H1 (cell line): ENCODE data around the gene DCAF17. TPM values are rescaled to one million over a fixed set of nuclear protein-coding genes. Genes with fewer than 3 reads are reported as not detected.
"Not testable (repeated sequence)": the region's sequence is repeated elsewhere in the genome, so short reads cannot be mapped to it uniquely, and the experiment has no call there.

ENCODE experiments used
- CTCF ChIA-PET: fragments of 300-600 bp; sonication (Branson Sonifier 250); formaldehyde crosslinking; loops from one replicate; lab custom pipeline; 2021; ENCODE audit not compliant: partially characterized antibody; lab: Charles Lee
- POLR2A ChIA-PET: fragments of 300-600 bp; sonication (Branson Sonifier 250); formaldehyde crosslinking; loops from one replicate; lab custom pipeline; 2021; ENCODE audit warnings: inconsistent platforms; ENCODE audit not compliant: partially characterized antibody; lab: Charles Lee
- DNase-seq, 2 experiments: peaks; one replicate each; pipeline versions ENCODE4 v3.0.0 to v3.0.0-alpha.2; 2010 to 2022; ENCODE audit warnings: low spot score in 2 of 2, low read depth in 1 of 2, mixed read lengths in 1 of 2
- FAIRE-seq: peaks from 2 replicates; lab custom pipeline; 2011; peaks lifted over from hg19 to GRCh38; lab: Jason Lieb, UNC
- H2AFZ ChIP-seq: 2 replicates; pipeline ENCODE4 v1.8.1; 2012; ENCODE audit warnings: low read length, inconsistent platforms
- H2AK5ac ChIP-seq: 2 replicates; pipeline ENCODE4 v1.6.1; 2013; ENCODE audit warnings: low read depth, low read length
- H2BK120ac ChIP-seq: replicated peaks from 2 replicates; pipeline ENCODE3; 2013; ENCODE audit warnings: low read depth, low read length, inconsistent platforms
- H2BK12ac ChIP-seq: 2 replicates; pipeline ENCODE4 v1.6.1; 2013; ENCODE audit warnings: low read depth, low read length
- H2BK15ac ChIP-seq: 2 replicates; pipeline ENCODE4 v1.6.1; 2013; ENCODE audit warnings: low read length
- H2BK20ac ChIP-seq: 2 replicates; pipeline ENCODE4 v1.6.1; 2013; ENCODE audit warnings: low read length
- H2BK5ac ChIP-seq: 2 replicates; pipeline ENCODE4 v1.6.1; 2013; ENCODE audit warnings: low read depth, low read length
- H3K14ac ChIP-seq: 2 replicates; pipeline ENCODE4 v1.6.1; 2013; ENCODE audit warnings: inconsistent platforms; ENCODE audit not compliant: insufficient read length
- H3K18ac ChIP-seq: 2 replicates; pipeline ENCODE4 v1.6.1; 2013; ENCODE audit warnings: low read length; ENCODE audit errors: extremely low read depth
- H3K23ac ChIP-seq: 2 replicates; pipeline ENCODE4 v1.6.1; 2013; ENCODE audit warnings: inconsistent platforms; ENCODE audit not compliant: insufficient read length
- H3K23me2 ChIP-seq: 2 replicates; pipeline ENCODE4 v1.6.1; 2013; ENCODE audit warnings: low read depth, low read length
- H3K27ac ChIP-seq: 2 replicates; pipeline ENCODE4 v1.6.1; 2011; ENCODE audit warnings: low read depth, low read length, inconsistent platforms
- H3K27me3 ChIP-seq, 4 experiments: replicated peaks in 1 of 4; 1 replicate in 1 of 4; 2 replicates in 3 of 4; pipeline versions ENCODE4 v1.6.1 to v1.8.1; 2011 to 2013; ENCODE audit warnings: low read length in 3 of 4, mild to moderate bottlenecking in 3 of 4, inconsistent platforms in 2 of 4, mixed read lengths in 2 of 4, moderate library complexity in 1 of 4; ENCODE audit not compliant: control insufficient read depth in 3 of 4, insufficient read depth in 3 of 4; ENCODE audit errors: extremely low read depth in 1 of 4
- H3K36me3 ChIP-seq, 4 experiments: 2 replicates each; pipeline versions ENCODE4 v1.6.1 to v1.8.1; 2011 to 2013; ENCODE audit warnings: mild to moderate bottlenecking in 4 of 4, low read length in 3 of 4, moderate library complexity in 2 of 4, control low read depth in 1 of 4, inconsistent platforms in 1 of 4; ENCODE audit not compliant: insufficient read depth in 4 of 4, control insufficient read depth in 2 of 4
- H3K4ac ChIP-seq: replicated peaks from 2 replicates; pipeline ENCODE3; 2013; ENCODE audit warnings: low read length, low read depth, mixed read lengths, inconsistent platforms; ENCODE audit not compliant: insufficient read length
- H3K4me1 ChIP-seq, 4 experiments: replicated peaks in 1 of 4; 1 replicate in 1 of 4; 2 replicates in 3 of 4; pipeline versions ENCODE4 v1.6.1 to v1.8.1; 2011 to 2013; ENCODE audit warnings: low read length in 3 of 4, inconsistent platforms in 2 of 4, mixed read lengths in 1 of 4; ENCODE audit not compliant: insufficient read depth in 4 of 4, control insufficient read depth in 3 of 4
- H3K4me2 ChIP-seq, 2 experiments: 2 replicates each; pipeline versions ENCODE4 v1.6.1 to v1.8.1; 2011 to 2013; ENCODE audit warnings: low read depth in 2 of 2, low read length in 2 of 2, control low read depth in 1 of 2, inconsistent platforms in 1 of 2, mild to moderate bottlenecking in 1 of 2; ENCODE audit not compliant: insufficient read depth in 1 of 2
- H3K4me3 ChIP-seq, 4 experiments: fragments of 200-600, 300-600 bp in 1 of 4; sonication (generic), shearing (Covaris generic), sonication (Bioruptor Twin) in 1 of 4; 2 replicates each; pipeline versions ENCODE4 v1.5.1 to v1.8.1; 2011 to 2016; ENCODE audit warnings: low read length in 4 of 4, low read depth in 3 of 4, control low read depth in 2 of 4, inconsistent platforms in 2 of 4, mild to moderate bottlenecking in 2 of 4, mixed read lengths in 1 of 4, moderate library complexity in 1 of 4; ENCODE audit not compliant: insufficient read depth in 2 of 4; ENCODE audit errors: extremely low read depth in 1 of 4
- H3K56ac ChIP-seq: replicated peaks from 2 replicates; pipeline ENCODE3; 2013; ENCODE audit warnings: low read depth, mild to moderate bottlenecking, mixed read lengths, low read length, inconsistent platforms; ENCODE audit not compliant: insufficient read length
- H3K79me1 ChIP-seq: 2 replicates; pipeline ENCODE4 v1.6.1; 2013; ENCODE audit warnings: low read depth, low read length, control low read depth
- H3K79me2 ChIP-seq, 2 experiments: 2 replicates each; pipeline versions ENCODE4 v1.6.1 to v1.8.1; 2012 to 2013; ENCODE audit warnings: low read length in 2 of 2, mild to moderate bottlenecking in 2 of 2, inconsistent platforms in 1 of 2; ENCODE audit not compliant: insufficient read depth in 2 of 2, control insufficient read depth in 1 of 2
- H3K9ac ChIP-seq, 4 experiments: replicated peaks in 1 of 4; 1 replicate in 1 of 4; 2 replicates in 3 of 4; pipeline versions ENCODE4 v1.6.1 to v1.8.1; 2011 to 2013; ENCODE audit warnings: low read depth in 3 of 4, low read length in 3 of 4, control low read depth in 2 of 4, mild to moderate bottlenecking in 2 of 4, moderate library complexity in 2 of 4, inconsistent platforms in 1 of 4; ENCODE audit errors: extremely low read depth in 1 of 4
- H3K9me3 ChIP-seq, 2 experiments: 2 replicates each; pipeline versions ENCODE4 v1.6.1 to v1.8.1; 2012 to 2013; ENCODE audit warnings: mild to moderate bottlenecking in 2 of 2, moderate library complexity in 2 of 2, control low read depth in 1 of 2, inconsistent platforms in 1 of 2, low read depth in 1 of 2, low read length in 1 of 2, mixed read lengths in 1 of 2; ENCODE audit not compliant: insufficient read depth in 2 of 2
- H4K20me1 ChIP-seq, 2 experiments: replicated peaks in 1 of 2; 2 replicates each; pipeline versions ENCODE3 to v1.8.1; 2011 to 2013; ENCODE audit warnings: inconsistent platforms in 2 of 2, low read length in 2 of 2, mild to moderate bottlenecking in 1 of 2; ENCODE audit not compliant: insufficient read depth in 2 of 2, control insufficient read depth in 1 of 2
- H4K5ac ChIP-seq: 2 replicates; pipeline ENCODE4 v1.6.1; 2013; ENCODE audit warnings: low read length, low read depth, mixed read lengths, inconsistent platforms; ENCODE audit not compliant: insufficient read length
- H4K8ac ChIP-seq: 2 replicates; pipeline ENCODE4 v1.8.0; 2013; ENCODE audit warnings: mild to moderate bottlenecking, moderate library complexity, low read length, inconsistent platforms; ENCODE audit not compliant: insufficient read depth; ENCODE audit errors: extremely low read depth
- H4K91ac ChIP-seq: replicated peaks from 2 replicates; pipeline ENCODE3; 2013; ENCODE audit warnings: low read length, mixed read lengths, inconsistent platforms; ENCODE audit not compliant: insufficient read length
- WGBS, 2 experiments: shearing (Covaris generic) in 1 of 2; methylation state at CpG; one replicate each; pipeline versions ENCODE4 v1.1.6 to v1.1.7; 2013 to 2015; ENCODE audit warnings: low lambda C conversion rate in 2 of 2, mixed read lengths in 2 of 2, inconsistent platforms in 1 of 2, low coverage in 1 of 2, missing lambda C conversion rate in 1 of 2; ENCODE audit not compliant: insufficient replicate concordance in 2 of 2, insufficient coverage in 1 of 2, insufficient read length in 1 of 2; ENCODE audit errors: extremely low coverage in 1 of 2, missing lambda C conversion rate in 1 of 2; 5-methylcytosine and 5-hydroxymethylcytosine counted together
- polyA plus RNA-seq, 7 experiments: library from polyadenylated mRNA; depleted of rRNA in 3 of 7; stranded (reverse) in 5 of 7; unstranded in 2 of 7; fragments of >200 nt in 5 of 7; fragments of 200-250 nt in 2 of 7; gene quantifications; 1 replicate in 5 of 7; 2 replicates in 1 of 7; 4 replicates in 1 of 7; pipeline versions ENCODE4 v1.2.1 to v1.2.3, GENCODE V29; 2011 to 2013; ENCODE audit warnings: missing spikeins in 2 of 7, mixed read lengths in 2 of 7
- total RNA-seq: library from RNA; stranded (reverse); fragmentation: NEBNext Ultra II Directional; extraction: Animal tissue kit (Norgen Biotek cat#: 25700); gene quantifications from 2 replicates; pipeline ENCODE4 v1.2.1, GENCODE V29; 2021

DCAF17 gene
- total and polyA plus RNA-seq, 2 of the 8 experiments (the other 6 are each of a cell fraction or from before 2014, with no cell fraction given) = 10.7 to 30.0 TPM

- CTCF ChIA-PET = interaction anchor here (0.6 to 4.5 kb wide), 13 partner anchors 8 to 577 kb away, joined by 3 to 32 read pairs (median 5); partner anchors contain the start of gene CYBRD1
- H3K23ac ChIP-seq, H2BK120ac ChIP-seq, H2BK12ac ChIP-seq, H3K27ac ChIP-seq, H3K4me2 ChIP-seq, H4K5ac ChIP-seq, H3K4me3 ChIP-seq, H4K8ac ChIP-seq, H3K56ac ChIP-seq, H3K27me3 ChIP-seq, H3K4me1 ChIP-seq, FAIRE-seq, H3K14ac ChIP-seq, H2AK5ac ChIP-seq, H3K9me3 ChIP-seq, H3K4ac ChIP-seq, H3K36me3 ChIP-seq, H2BK5ac ChIP-seq, H3K9ac ChIP-seq, H3K23me2 ChIP-seq, H3K79me1 ChIP-seq, DNase-seq, H2BK20ac ChIP-seq, H3K18ac ChIP-seq, H4K20me1 ChIP-seq, H2AFZ ChIP-seq, H2BK15ac ChIP-seq, H4K91ac ChIP-seq: not testable (repeated sequence)
- POLR2A ChIA-PET = interaction anchor here (0.6 to 6.5 kb wide), 3 partner anchors 8 to 121 kb away, joined by 3 to 32 read pairs (median 3); partner anchors contain the start of gene CYBRD1
- WGBS, 2 experiments = 73% methylated on average over 1 of the region's 1 CpG; no CpG with 5 or more reads in 1 of the 2 experiments
- peaks cover 0 to 33% of the 10 kb centered on the region in 2 experiments; a peak in 2 of 4 replicates for H3K79me2 ChIP-seq
Observed at GRCh38 chr2:171530859-171531258, 96.8 kb downstream of the DCAF17 start.
